SK-N-SH (cell line): ENCODE data around the gene DOCK3. TPM values are rescaled to one million over a fixed set of nuclear protein-coding genes. Genes with fewer than 3 reads are reported as not detected.

Source experiments
- CTCF ChIA-PET: fragments of 300-600, 350-600 bp; formaldehyde crosslinking; extraction: SDS; loops from one replicate; lab custom pipeline; 2021; lab: Yijun Ruan, JAX
- POLR2A ChIA-PET: fragments of 350-600 bp; sonication (Branson Sonifier 250); formaldehyde crosslinking; extraction: SDS; loops from one replicate; lab custom pipeline; 2020; ENCODE audit warnings: antibody characterized with exemption, inconsistent platforms; lab: Yijun Ruan, JAX
- DNase-seq: peaks from one replicate; pipeline ENCODE4 v3.0.0; 2012
- H2AFZ ChIP-seq: fragments of 200-600 bp; sonication (generic); 2 replicates; pipeline ENCODE4 v1.8.1; 2016; ENCODE audit warnings: antibody characterized with exemption, mild to moderate bottlenecking, low read depth
- H3F3A ChIP-seq: fragments of 200-600 bp; sonication (generic); replicated peaks from 2 replicates; pipeline ENCODE3; 2016; ENCODE audit warnings: antibody characterized with exemption, mild to moderate bottlenecking; ENCODE audit not compliant: insufficient read depth
- H3K27ac ChIP-seq, 2 experiments: fragments of 200-500 bp in 1 of 2; fragments of 200-600 bp in 1 of 2; sonication (Bioruptor generic) in 1 of 2; sonication (generic), shearing (Covaris generic) in 1 of 2; 2 replicates each; pipeline versions ENCODE4 v1.5.1 to v1.6.1; 2014 to 2016; ENCODE audit warnings: low read depth in 2 of 2, inconsistent platforms in 1 of 2, low read length in 1 of 2, mild to moderate bottlenecking in 1 of 2, mixed read lengths in 1 of 2
- H3K27me3 ChIP-seq: fragments of 200-600 bp; sonication (generic), shearing (Covaris generic); 2 replicates; pipeline ENCODE4 v1.6.1; 2016; ENCODE audit warnings: mixed run types; ENCODE audit not compliant: insufficient read depth
- H3K36me3 ChIP-seq, 2 experiments: fragments of 200-500 bp in 1 of 2; fragments of 200-600 bp in 1 of 2; sonication (Bioruptor generic) in 1 of 2; sonication (generic) in 1 of 2; replicated peaks in 1 of 2; 2 replicates each; pipeline versions ENCODE3 to v1.5.1; 2014 to 2016; ENCODE audit warnings: low read length in 1 of 2, mild to moderate bottlenecking in 1 of 2; ENCODE audit not compliant: insufficient read depth in 2 of 2, control insufficient read depth in 1 of 2
- H3K4me1 ChIP-seq, 2 experiments: fragments of 200-500 bp in 1 of 2; fragments of 200-600 bp in 1 of 2; sonication (Bioruptor generic) in 1 of 2; sonication (generic), shearing (Covaris generic) in 1 of 2; 2 replicates each; pipeline versions ENCODE4 v1.5.1 to v1.6.1; 2014 to 2016; ENCODE audit warnings: low read depth in 1 of 2, low read length in 1 of 2, mixed run types in 1 of 2; ENCODE audit not compliant: insufficient read depth in 2 of 2, control insufficient read depth in 1 of 2
- H3K4me2 ChIP-seq: fragments of 200-600 bp; sonication (generic), shearing (Covaris generic); 2 replicates; pipeline ENCODE4 v1.6.1; 2017; ENCODE audit warnings: mixed run types
- H3K4me3 ChIP-seq, 2 experiments: fragments of 200-500 bp in 1 of 2; fragments of 200-600 bp in 1 of 2; sonication (Bioruptor generic) in 1 of 2; sonication (generic), shearing (Covaris generic) in 1 of 2; 2 replicates each; pipeline versions ENCODE4 v1.5.1 to v1.8.1; 2014 to 2016; ENCODE audit warnings: low read depth in 2 of 2, inconsistent platforms in 1 of 2, low read length in 1 of 2, mild to moderate bottlenecking in 1 of 2, mixed read lengths in 1 of 2, moderate library complexity in 1 of 2
- H3K79me2 ChIP-seq: fragments of 200-600 bp; sonication (generic); 2 replicates; pipeline ENCODE4 v1.8.1; 2017; ENCODE audit warnings: mild to moderate bottlenecking; ENCODE audit not compliant: insufficient read depth
- H3K9ac ChIP-seq: fragments of 200-600 bp; sonication (generic); 2 replicates; pipeline ENCODE4 v1.6.1; 2017; ENCODE audit warnings: mixed run types
- H3K9me2 ChIP-seq: fragments of 200-600 bp; sonication (generic); 2 replicates; pipeline ENCODE4 v1.6.1; 2017; ENCODE audit warnings: mixed run types
- H3K9me3 ChIP-seq: fragments of 200-600 bp; sonication (generic); 2 replicates; pipeline ENCODE4 v1.6.1; 2017; ENCODE audit warnings: mixed run types, mild to moderate bottlenecking, moderate library complexity
- H4K20me1 ChIP-seq: fragments of 200-600 bp; sonication (generic); 2 replicates; pipeline ENCODE4 v1.6.1; 2017; ENCODE audit warnings: mild to moderate bottlenecking, mixed run types; ENCODE audit not compliant: insufficient read depth
- ELF1 ChIP-seq: IDR thresholded peaks from 2 replicates; pipeline ENCODE4 v1.4.0; 2012
- EP300 ChIP-seq, 2 experiments: IDR thresholded peaks; 2 replicates each; pipeline versions ENCODE4 v1.4.0 to v1.6.1; 2012; ENCODE audit warnings: borderline replicate concordance in 1 of 2, low read depth in 1 of 2, low read length in 1 of 2
- FOSL2 ChIP-seq: IDR thresholded peaks from 2 replicates; pipeline ENCODE4 v1.4.0; 2012; ENCODE audit warnings: low read depth, mild to moderate bottlenecking, moderate library complexity, borderline replicate concordance
- FOXJ3 ChIP-seq: sonication (generic); formaldehyde crosslinking; IDR thresholded peaks from 2 replicates; pipeline ENCODE4 v1.5.1; 2020; ENCODE audit warnings: mild to moderate bottlenecking, missing genetic modification reagents
- FOXM1 ChIP-seq: IDR thresholded peaks from 2 replicates; pipeline ENCODE4 v1.4.0; 2012; ENCODE audit warnings: low read depth, mild to moderate bottlenecking
- IRF3 ChIP-seq: fragments of 150-350 bp; IDR thresholded peaks from 2 replicates; pipeline ENCODE4 v1.6.1; 2016; ENCODE audit warnings: mild to moderate bottlenecking, low read depth, low read length
- MAX ChIP-seq: IDR thresholded peaks from 2 replicates; pipeline ENCODE4 v1.4.0; 2012; ENCODE audit warnings: low read depth
- MEF2A ChIP-seq: IDR thresholded peaks from 2 replicates; pipeline ENCODE4 v1.4.0; 2012; ENCODE audit warnings: low read depth, borderline replicate concordance
- MXI1 ChIP-seq: IDR thresholded peaks from 2 replicates; pipeline ENCODE4 v1.6.1; 2012; ENCODE audit warnings: mild to moderate bottlenecking, low read depth, low read length, improper control_type of control experiment
- NFIC ChIP-seq: IDR thresholded peaks from 2 replicates; pipeline ENCODE4 v1.4.0; 2012; ENCODE audit warnings: borderline replicate concordance
- NRF1 ChIP-seq: IDR thresholded peaks from 2 replicates; pipeline ENCODE4 v1.6.1; 2012; ENCODE audit warnings: low read depth, mild to moderate bottlenecking, low read length
- POLR2AphosphoS5 ChIP-seq: IDR thresholded peaks from 2 replicates; pipeline ENCODE4 v1.6.1; 2012; ENCODE audit warnings: low read depth, low read length
- RAD21 ChIP-seq: IDR thresholded peaks from 2 replicates; pipeline ENCODE4 v1.6.1; 2012; ENCODE audit warnings: mild to moderate bottlenecking, low read length
- RCOR1 ChIP-seq: fragments of 150-350 bp; IDR thresholded peaks from 2 replicates; pipeline ENCODE4 v1.6.1; 2017; ENCODE audit warnings: antibody characterized with exemption, low read length
- REST ChIP-seq: IDR thresholded peaks from 2 replicates; pipeline ENCODE4 v1.6.1; 2012; ENCODE audit warnings: mild to moderate bottlenecking, low read depth, low read length, moderate library complexity
- RXRA ChIP-seq: IDR thresholded peaks from 2 replicates; pipeline ENCODE4 v1.4.0; 2012; ENCODE audit warnings: low read depth, mild to moderate bottlenecking, borderline replicate concordance
- SMC3 ChIP-seq: IDR thresholded peaks from 2 replicates; pipeline ENCODE4 v1.6.1; 2012; ENCODE audit warnings: low read depth, low read length, improper control_type of control experiment
- TAF1 ChIP-seq: IDR thresholded peaks from 2 replicates; pipeline ENCODE4 v1.6.1; 2012; ENCODE audit warnings: low read depth, mild to moderate bottlenecking, low read length, moderate library complexity, borderline replicate concordance
- TCF12 ChIP-seq: IDR thresholded peaks from 2 replicates; pipeline ENCODE4 v1.4.0; 2012
- TEAD4 ChIP-seq: IDR thresholded peaks from 2 replicates; pipeline ENCODE4 v1.4.0; 2012; ENCODE audit warnings: mild to moderate bottlenecking, borderline replicate concordance; ENCODE audit not compliant: insufficient read depth
- USF1 ChIP-seq: IDR thresholded peaks from 2 replicates; pipeline ENCODE4 v1.4.0; 2012; ENCODE audit warnings: low read depth, borderline replicate concordance
- YY1 ChIP-seq: IDR thresholded peaks from 2 replicates; pipeline ENCODE4 v1.4.0; 2012; ENCODE audit warnings: low read depth, mild to moderate bottlenecking
- ZBTB33 ChIP-seq: IDR thresholded peaks from 2 replicates; pipeline ENCODE4 v1.4.0; 2012; ENCODE audit warnings: low read depth, borderline replicate concordance
- WGBS: methylation state at CpG from one replicate; pipeline ENCODE4 v1.1.6; 2017; ENCODE audit warnings: low lambda C conversion rate; 5-methylcytosine and 5-hydroxymethylcytosine counted together
- polyA plus RNA-seq, 3 experiments: library from polyadenylated mRNA; depleted of rRNA; stranded (reverse); fragments of >200 nt; gene quantifications; 2 replicates each; pipeline ENCODE4 v1.2.3, GENCODE V29; 2012

DOCK3 gene
- polyA plus RNA-seq, 1 of the 3 experiments (the other 2 are of a cell fraction): 0.05 TPM

GRCh38 chr3:50644561-50644960 is 30.2 kb upstream of the DOCK3 start:
- Histone ChIP-seq H2AFZ (no peak overlapping the region), H3K4me1 (peaks cover 0 to 22% of the 10 kb centered on the region in 2 experiments; a peak in 1 of 4 replicates), H3K36me3 (peaks cover 0 to 2% of the 10 kb centered on the region in 2 experiments), H3K9me3 (no peaks in the 10 kb centered on the region), H3K27ac (no peak overlapping the region), H3F3A (no peaks in the 10 kb centered on the region), H3K4me2 (no peak overlapping the region), H4K20me1 (no peaks in the 10 kb centered on the region), H3K9me2 (no peaks in the 10 kb centered on the region), H3K4me3 (no peak overlapping the region), H3K27me3 (no peaks in the 10 kb centered on the region), H3K9ac (no peak overlapping the region), H3K79me2 (no peaks in the 10 kb centered on the region)
- no peak for DNase-seq
- ChIA-PET CTCF (no interaction called here), POLR2A (no interaction called here)
- WGBS: 95% methylated on average over 7 of the region's 7 CpGs
- no peak for TF ChIP-seq POLR2AphosphoS5
- no peak for TF ChIP-seq FOSL2
- TF ChIP-seq MAX: no peak
- TF ChIP-seq NRF1: no peak
- no peak for TF ChIP-seq YY1
- TF ChIP-seq SMC3: no peak
- TF ChIP-seq NFIC: no peak
- no peak for TF ChIP-seq FOXJ3 (CRISPR knock-in tag)
- no peak for TF ChIP-seq IRF3
- no peak for TF ChIP-seq TCF12
- TF ChIP-seq REST: no peak
- no peak for TF ChIP-seq MXI1

- H4K20me1 ChIP-seq: no peaks in the 10 kb centered on the region
- H2AFZ ChIP-seq: no peak overlapping the region
- CTCF ChIA-PET: interaction anchor here (0.9 to 13.2 kb wide), 2 partner anchors 29 to 73 kb away, joined by 3 to 171 read pairs; partner anchors contain the start of gene MAPKAPK3
- H3K27me3 ChIP-seq: no peaks in the 10 kb centered on the region
- no peaks in the 10 kb centered on the region for H3F3A ChIP-seq
- no peak for DNase-seq
- H3K9me2 ChIP-seq: no peaks in the 10 kb centered on the region
- H3K9me3 ChIP-seq: no peaks in the 10 kb centered on the region
- H3K36me3 ChIP-seq: peaks cover 0 to 2% of the 10 kb centered on the region in 2 experiments
- H3K4me1 ChIP-seq: peaks cover 0 to 26% of the 10 kb centered on the region in 2 experiments; a peak in 1 of 4 replicates
- no peak overlapping the region for H3K4me3 ChIP-seq
- no peaks in the 10 kb centered on the region for H3K79me2 ChIP-seq
- no peak overlapping the region for H3K27ac ChIP-seq
- 100% methylated on average over 2 of the region's 2 CpGs for WGBS
- POLR2A ChIA-PET: no interaction called here
- H3K4me2 ChIP-seq: no peak overlapping the region
- no peak overlapping the region for H3K9ac ChIP-seq
- TF ChIP-seq MEF2A (no peak), FOXM1 (no peak), TEAD4 (no peak), NRF1 (no peak), RCOR1 (no peak), MXI1 (no peak), USF1 (no peak), FOXJ3 (CRISPR knock-in tag) (no peak), EP300 (IDR thresholded peaks at IDR 0.05; ENCODE audit: borderline replicate concordance in 1 of 2, low read depth in 1 of 2, low read length in 1 of 2) (no peak), RAD21 (no peak), ELF1 (no peak), TAF1 (no peak), ZBTB33 (no peak), RXRA (no peak)
These were observed 29.3 kb upstream of the DOCK3 start for GRCh38 chr3:50645378-50645777.
